Neural crest cell (in vitro differentiated cells): ENCODE measurements around the gene ECEL1. TPM values are rescaled to one million over a fixed set of nuclear protein-coding genes. Genes with fewer than 3 reads are reported as not detected.
A peak's percentile ranks its signal among the peaks of the same experiment; 100 is the strongest.

Source experiments
- DNase-seq: peaks from one replicate; pipeline ENCODE4 v3.0.0; 2021; ENCODE audit warnings: low read depth, mixed read lengths, low spot score
- H3K27ac Mint-ChIP-seq: one replicate; pipeline ENCODE4 v1.8.0; 2021; ENCODE audit warnings: mild to moderate bottlenecking, mixed read lengths; ENCODE audit not compliant: unreplicated experiment
- H3K27me3 Mint-ChIP-seq: 2 replicates; pipeline ENCODE4 v1.8.0; 2021; ENCODE audit warnings: low read depth, mild to moderate bottlenecking, mixed read lengths
- H3K36me3 Mint-ChIP-seq: 2 replicates; pipeline ENCODE4 v1.8.0; 2021; ENCODE audit warnings: low read depth, mild to moderate bottlenecking, mixed read lengths
- H3K4me1 Mint-ChIP-seq: 2 replicates; pipeline ENCODE4 v1.8.0; 2021; ENCODE audit warnings: mixed read lengths
- H3K4me3 Mint-ChIP-seq: one replicate; pipeline ENCODE4 v1.8.0; 2021; ENCODE audit warnings: mild to moderate bottlenecking, mixed read lengths
- H3K9me3 Mint-ChIP-seq: 2 replicates; pipeline ENCODE4 v1.8.0; 2021; ENCODE audit warnings: mixed read lengths
- total RNA-seq: library from RNA; stranded (reverse); gene quantifications from 2 replicates; pipeline ENCODE4 v1.2.1, GENCODE V29; 2021
- TF ChIP-seq, protein P1 (sequence below): fragments of 200-600 bp; sonication (generic); conservative IDR thresholded peaks from 2 replicates; pipeline ENCODE4 v1.5.0; 2021; ENCODE audit warnings: antibody characterized with exemption, mild to moderate bottlenecking

The ECEL1 gene
- total RNA-seq, 1 donor from 2014 or later, result 43.9 TPM

DNA sequence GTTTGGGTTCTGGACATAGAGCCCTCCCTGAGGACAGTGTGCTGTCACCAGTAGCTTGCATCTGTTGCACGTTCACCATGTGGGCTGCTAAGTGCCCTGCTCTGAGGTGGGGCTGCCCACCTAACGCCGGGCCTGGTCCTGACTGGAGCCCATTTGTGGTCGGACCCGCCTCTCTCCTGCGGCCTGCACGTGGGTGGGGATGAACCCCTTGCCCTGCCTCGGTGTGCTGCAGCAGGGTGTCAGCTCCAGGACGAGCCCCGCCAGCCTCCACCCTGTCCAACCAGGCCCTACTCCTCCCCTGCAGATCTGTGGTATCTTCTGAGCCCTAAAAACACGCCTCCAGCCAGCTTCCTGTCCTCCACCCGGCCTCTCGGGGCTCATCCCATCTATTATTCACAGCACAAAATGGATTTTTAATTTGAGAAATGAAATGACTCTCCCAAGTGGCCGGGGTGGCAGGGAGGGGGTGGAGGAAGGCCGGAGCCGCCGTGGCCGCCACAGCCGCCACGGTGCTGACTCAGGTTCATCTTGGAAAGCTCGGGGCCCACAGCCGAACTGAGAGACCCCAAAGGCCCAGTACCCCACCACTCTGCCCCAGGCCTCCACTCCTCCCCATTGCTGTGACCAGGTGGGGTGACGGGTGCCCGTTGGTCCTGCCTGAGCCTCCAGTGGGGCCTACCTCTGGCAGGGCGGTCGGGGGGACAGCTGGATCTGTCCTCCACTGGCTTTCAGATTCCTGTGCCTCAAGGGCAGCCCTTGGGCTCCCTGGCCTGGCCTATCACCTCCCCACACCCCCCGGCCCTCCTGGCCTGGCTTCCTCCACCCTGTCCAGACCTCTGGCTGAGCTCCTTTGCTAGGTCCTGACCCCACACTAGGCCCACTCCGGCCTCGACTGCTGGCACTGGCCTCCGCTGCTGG, 2.8 kb upstream of the ECEL1 start:
- Mint-ChIP-seq H3K9me3 (no peaks in the 10 kb centered on the region), H3K4me1 (peaks cover 24% of the 10 kb centered on the region), H3K36me3 (no peaks in the 10 kb centered on the region), H3K4me3 (no peak overlapping the region), H3K27ac (no peak overlapping the region), H3K27me3 (peaks cover 47% of the 10 kb centered on the region)
- no peak for DNase-seq
- TF ChIP-seq, protein P1, sequence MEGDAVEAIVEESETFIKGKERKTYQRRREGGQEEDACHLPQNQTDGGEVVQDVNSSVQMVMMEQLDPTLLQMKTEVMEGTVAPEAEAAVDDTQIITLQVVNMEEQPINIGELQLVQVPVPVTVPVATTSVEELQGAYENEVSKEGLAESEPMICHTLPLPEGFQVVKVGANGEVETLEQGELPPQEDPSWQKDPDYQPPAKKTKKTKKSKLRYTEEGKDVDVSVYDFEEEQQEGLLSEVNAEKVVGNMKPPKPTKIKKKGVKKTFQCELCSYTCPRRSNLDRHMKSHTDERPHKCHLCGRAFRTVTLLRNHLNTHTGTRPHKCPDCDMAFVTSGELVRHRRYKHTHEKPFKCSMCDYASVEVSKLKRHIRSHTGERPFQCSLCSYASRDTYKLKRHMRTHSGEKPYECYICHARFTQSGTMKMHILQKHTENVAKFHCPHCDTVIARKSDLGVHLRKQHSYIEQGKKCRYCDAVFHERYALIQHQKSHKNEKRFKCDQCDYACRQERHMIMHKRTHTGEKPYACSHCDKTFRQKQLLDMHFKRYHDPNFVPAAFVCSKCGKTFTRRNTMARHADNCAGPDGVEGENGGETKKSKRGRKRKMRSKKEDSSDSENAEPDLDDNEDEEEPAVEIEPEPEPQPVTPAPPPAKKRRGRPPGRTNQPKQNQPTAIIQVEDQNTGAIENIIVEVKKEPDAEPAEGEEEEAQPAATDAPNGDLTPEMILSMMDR, result no peak

DNA sequence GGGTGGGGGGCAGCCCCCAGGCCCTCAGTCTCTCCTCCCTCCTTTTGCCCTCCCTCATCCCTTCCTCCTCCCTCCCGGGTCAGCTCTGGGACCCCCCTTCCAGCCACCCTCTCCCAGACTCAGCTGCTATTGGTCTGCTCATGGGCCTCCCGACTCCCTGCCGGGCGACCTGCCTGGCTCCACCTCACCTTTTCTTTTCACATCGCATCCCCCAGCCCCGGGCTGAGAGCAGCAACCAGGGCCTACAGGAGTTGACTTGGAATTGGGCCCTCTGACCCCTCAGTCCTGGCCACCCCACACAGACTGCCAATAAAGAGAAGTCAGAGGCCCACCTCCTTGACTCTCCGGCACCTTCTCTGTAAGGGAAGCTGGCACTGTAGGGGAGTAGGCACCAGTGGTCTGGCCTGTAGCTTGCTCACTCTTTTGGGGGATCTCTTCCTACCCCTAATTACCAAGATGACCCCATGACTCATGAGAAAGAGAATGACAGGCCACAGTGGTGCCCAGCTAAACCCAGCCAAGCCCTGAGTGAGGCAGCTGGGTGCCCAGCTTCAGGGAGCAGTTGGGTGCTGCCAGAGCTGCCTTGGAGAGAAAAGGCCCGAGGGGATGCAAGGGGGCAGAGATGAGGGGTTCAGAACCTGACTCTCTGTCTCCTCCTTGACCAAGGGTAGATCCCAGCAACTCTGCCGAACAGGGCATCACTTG, 2.0 kb upstream of the ECEL1 start:
- H3K4me1 Mint-ChIP-seq, result peaks cover 29% of the 10 kb centered on the region
- H3K9me3 Mint-ChIP-seq, result no peaks in the 10 kb centered on the region
- no peaks in the 10 kb centered on the region for H3K36me3 Mint-ChIP-seq
- TF ChIP-seq, protein P1, result no peak
- H3K27ac Mint-ChIP-seq, result peak overlapping the region; percentile 87
- H3K4me3 Mint-ChIP-seq, result peak overlapping the region; percentile 80
- no peak for DNase-seq
- peaks cover 56% of the 10 kb centered on the region for H3K27me3 Mint-ChIP-seq

DNA sequence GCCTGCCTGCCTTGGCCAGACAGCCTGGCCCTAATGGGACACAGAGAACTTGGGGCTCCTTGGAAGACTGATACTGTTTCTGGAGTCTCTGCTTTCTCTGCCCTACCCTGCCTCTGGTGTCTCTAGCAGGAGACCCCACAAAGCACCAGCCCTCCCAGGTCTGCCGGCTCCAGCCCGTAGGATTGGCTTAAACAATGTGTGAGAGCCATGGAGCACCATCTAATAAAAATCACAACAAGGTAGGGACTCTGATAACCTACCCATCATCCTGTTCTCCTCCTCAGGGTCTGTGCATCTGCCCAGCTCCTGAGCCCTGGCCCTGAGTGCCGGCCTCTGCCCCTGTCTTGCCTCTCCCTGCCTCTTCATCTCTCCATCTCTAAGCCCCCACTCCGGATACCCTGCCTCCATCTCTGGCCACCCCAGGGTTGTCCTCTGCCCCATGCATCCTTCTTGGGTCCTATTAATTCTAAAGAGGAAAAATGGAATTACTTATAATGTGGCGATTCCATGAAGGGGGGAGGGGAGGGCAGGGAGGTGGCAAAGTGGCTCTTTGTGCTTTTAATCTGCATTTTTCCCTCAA, 1.2 kb upstream of the ECEL1 start:
- TF ChIP-seq, protein P1, result no peak
- no peak overlapping the region for H3K27ac Mint-ChIP-seq
- DNase-seq, result no peak
- H3K9me3 Mint-ChIP-seq, result no peaks in the 10 kb centered on the region
- H3K4me3 Mint-ChIP-seq, result peak overlapping the region; percentile 77
- peaks cover 24% of the 10 kb centered on the region for H3K4me1 Mint-ChIP-seq
- H3K36me3 Mint-ChIP-seq, result no peaks in the 10 kb centered on the region
- H3K27me3 Mint-ChIP-seq, result peaks cover 64% of the 10 kb centered on the region

GRCh38 chr2:232488097-232488711, 570 bp upstream of the ECEL1 start:
- Mint-ChIP-seq H3K27ac (no peak overlapping the region), H3K4me3 (peak overlapping the region; percentile 77), H3K36me3 (no peaks in the 10 kb centered on the region), H3K4me1 (peaks cover 18% of the 10 kb centered on the region), H3K9me3 (no peaks in the 10 kb centered on the region), H3K27me3 (peaks cover 70% of the 10 kb centered on the region)
- TF ChIP-seq, protein P1, result no peak
- no peak for DNase-seq
